ENCODE data around the gene VPS4B.

DNA sequence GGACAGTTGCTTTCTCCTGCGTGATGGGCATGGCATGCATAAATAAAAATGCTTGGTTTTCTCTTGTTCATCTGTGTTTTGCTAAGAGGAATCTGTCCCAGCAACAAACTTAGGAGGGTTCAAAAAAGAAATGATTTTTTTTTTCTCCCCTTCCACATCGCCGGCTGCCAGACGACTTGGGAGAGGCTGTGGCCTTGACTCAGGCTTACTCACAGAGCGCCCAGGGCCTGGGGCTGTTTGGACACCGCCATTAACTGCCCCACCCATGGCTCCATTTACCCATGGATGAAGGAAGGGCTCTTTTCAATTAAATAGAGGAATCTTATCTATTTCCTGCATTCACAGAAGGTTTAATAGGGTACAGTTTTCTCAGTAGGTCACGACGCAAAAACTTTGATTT lies 32.2 kb upstream of the VPS4B start:
- TF ChIP-seq GATA2 (IDR thresholded peaks at IDR 0.05; ENCODE audit: low read depth, low read length): no peak
- no peak for TF ChIP-seq GATA3 (IDR thresholded peaks at IDR 0.05; ENCODE audit: low read depth, low read length)
